Vagina (tissue), 2 donors: Measurements from ENCODE around the gene RIC1. TPM values are rescaled to one million over a fixed set of nuclear protein-coding genes. Genes with fewer than 3 reads are reported as not detected.

Experiments used
- DNase-seq, 2 donors: peaks; one replicate each; pipeline ENCODE4 v3.0.0-alpha.2; 2017; ENCODE audit errors: extremely low spot score in 2 of 2
- H3K27ac ChIP-seq: fragments of 200-600 bp; sonication (generic); one replicate; pipeline ENCODE4 v1.5.1; 2019
- H3K27me3 ChIP-seq: fragments of 200-600 bp; sonication (generic); one replicate; pipeline ENCODE4 v1.5.1; 2019
- H3K36me3 ChIP-seq, 2 donors: fragments of 200-600 bp; sonication (generic); one replicate each; pipeline ENCODE4 v1.5.1; 2017 to 2019
- H3K4me1 ChIP-seq: fragments of 200-600 bp; sonication (generic); one replicate; pipeline ENCODE4 v1.5.1; 2019
- H3K4me3 ChIP-seq, 2 donors: fragments of 200-600 bp; sonication (generic); 1 replicate in 1 of 2; 2 replicates in 1 of 2; pipeline ENCODE4 v1.5.1; 2016 to 2019
- H3K9me3 ChIP-seq: fragments of 200-600 bp; sonication (generic); one replicate; pipeline ENCODE4 v1.5.1; 2019
- CTCF ChIP-seq, 3 experiments: fragments of 450-650 bp in 2 of 3; fragments of 200-600 bp in 1 of 3; sonication (generic) in 1 of 3; IDR thresholded peaks; one replicate each; pipeline ENCODE4 v1.5.1; 2017 to 2019; ENCODE audit warnings: antibody characterized with exemption in 3 of 3, mild to moderate bottlenecking in 2 of 3, moderate library complexity in 2 of 3
- POLR2A ChIP-seq, 2 donors: fragments of 450-650 bp; IDR thresholded peaks; one replicate each; pipeline ENCODE4 v1.6.1; 2017; ENCODE audit warnings: antibody characterized with exemption in 2 of 2, mild to moderate bottlenecking in 2 of 2, moderate library complexity in 2 of 2
- POLR2AphosphoS5 ChIP-seq, 2 donors: sonication (generic); formaldehyde crosslinking; IDR thresholded peaks; one replicate each; pipeline ENCODE4 v1.9.0; 2017; ENCODE audit warnings: antibody characterized with exemption in 2 of 2, mild to moderate bottlenecking in 2 of 2, low read depth in 1 of 2; ENCODE audit not compliant: insufficient read depth in 1 of 2
- intact Hi-C: fragments of 100-400 bp; cut with DNase I; formaldehyde crosslinking; loops from one replicate; pipeline ENCODE4 v1.15.1; 2023
- total RNA-seq: library from RNA; depleted of rRNA; stranded (reverse); fragments of >200 nt; gene quantifications from one replicate; pipeline ENCODE4 v1.2.3, GENCODE V29; 2016

The RIC1 gene
- total RNA-seq, 1 donor from 2014 or later, result 49.8 TPM

- Histone ChIP-seq H3K4me1 (peaks cover 40% of the 10 kb centered on the region), H3K9me3 (peaks cover 4% of the 10 kb centered on the region), H3K36me3 (no peaks in the 10 kb centered on the region), H3K4me3 (no peak overlapping the region), H3K27ac (no peak overlapping the region), H3K27me3 (no peaks in the 10 kb centered on the region)
- TF ChIP-seq CTCF (IDR thresholded peaks at IDR 0.05), result no peak
- no peak for DNase-seq
- intact Hi-C loops, result no loop called here
Measured at GRCh38 chr9:5633243-5633642, 4.3 kb downstream of the RIC1 start.

- no peak for DNase-seq
- Histone ChIP-seq H3K4me3 (no peak overlapping the region), H3K27ac (no peak overlapping the region), H3K27me3 (no peaks in the 10 kb centered on the region), H3K36me3 (no peaks in the 10 kb centered on the region), H3K4me1 (peaks cover 38% of the 10 kb centered on the region), H3K9me3 (peaks cover 7% of the 10 kb centered on the region)
- TF ChIP-seq CTCF (IDR thresholded peaks at IDR 0.05), result no peak
- no peak for TF ChIP-seq POLR2AphosphoS5 (IDR thresholded peaks at IDR 0.05; ENCODE audit: insufficient read depth in 1 of 2, low read depth in 1 of 2)
- TF ChIP-seq POLR2A (IDR thresholded peaks at IDR 0.05), result no peak
- intact Hi-C loops, result no loop called here
Measured at GRCh38 chr9:5635390-5635789, 6.5 kb downstream of the RIC1 start.

GRCh38 chr9:5639816-5640215, 10.9 kb downstream of the RIC1 start:
- H3K4me1 ChIP-seq, result peaks cover 7% of the 10 kb centered on the region

GRCh38 chr9:5642170-5642569, 13.3 kb downstream of the RIC1 start:
- H3K9me3 ChIP-seq, result peaks cover 7% of the 10 kb centered on the region
- H3K36me3 ChIP-seq, result no peaks in the 10 kb centered on the region
- TF ChIP-seq POLR2AphosphoS5 (IDR thresholded peaks at IDR 0.05; ENCODE audit: insufficient read depth in 1 of 2, low read depth in 1 of 2) (no peak), CTCF (IDR thresholded peaks at IDR 0.05) (no peak), POLR2A (IDR thresholded peaks at IDR 0.05) (no peak)
- intact Hi-C loops, result no loop called here
- no peak for DNase-seq
- no peak overlapping the region for H3K27ac ChIP-seq
- no peaks in the 10 kb centered on the region for H3K27me3 ChIP-seq
- H3K4me1 ChIP-seq, result peaks cover 11% of the 10 kb centered on the region
- no peak overlapping the region for H3K4me3 ChIP-seq

More at GRCh38 chr9:5639816-5640215, 10.9 kb downstream of the RIC1 start:
- no peak for DNase-seq
- Histone ChIP-seq H3K27me3 (no peaks in the 10 kb centered on the region), H3K36me3 (no peaks in the 10 kb centered on the region), H3K27ac (no peak overlapping the region), H3K9me3 (peaks cover 7% of the 10 kb centered on the region), H3K4me3 (no peak overlapping the region)
- intact Hi-C loops, result no loop called here
- TF ChIP-seq POLR2AphosphoS5 (IDR thresholded peaks at IDR 0.05; ENCODE audit: insufficient read depth in 1 of 2, low read depth in 1 of 2) (no peak), POLR2A (IDR thresholded peaks at IDR 0.05) (no peak), CTCF (IDR thresholded peaks at IDR 0.05) (no peak)

- Histone ChIP-seq H3K9me3 (peaks cover 3% of the 10 kb centered on the region), H3K4me3 (no peak overlapping the region), H3K36me3 (no peaks in the 10 kb centered on the region), H3K4me1 (peaks cover 11% of the 10 kb centered on the region), H3K27ac (no peak overlapping the region), H3K27me3 (no peaks in the 10 kb centered on the region)
- no peak for DNase-seq
- intact Hi-C loops, result no loop called here
- TF ChIP-seq POLR2AphosphoS5 (IDR thresholded peaks at IDR 0.05; ENCODE audit: insufficient read depth in 1 of 2, low read depth in 1 of 2) (no peak), POLR2A (IDR thresholded peaks at IDR 0.05) (no peak), CTCF (IDR thresholded peaks at IDR 0.05) (no peak)
Measured at GRCh38 chr9:5643005-5643624, 14.2 kb downstream of the RIC1 start.
